A549 (cell line): ENCODE results near the gene ROR1. TPM values are rescaled to one million over a fixed set of nuclear protein-coding genes. Genes with fewer than 3 reads are reported as not detected.

ENCODE experiments used
- ATAC-seq, 2 experiments: fragments of 200-7000 bp in 1 of 2; fragments of >200 bp in 1 of 2; cut with Nextera tagmentation in 1 of 2; cut with Tn5 transposase in 1 of 2; 3 replicates each; pipeline versions ENCODE4 v1.8.0 to v1.9.1; 2018 to 2020; ENCODE audit warnings: mild to moderate bottlenecking in 1 of 2, moderate library complexity in 1 of 2
- CTCF ChIA-PET: fragments of 300-600 bp; sonication (Branson Sonifier 250); formaldehyde crosslinking; extraction: SDS; loops from one replicate; lab custom pipeline; 2021; ENCODE audit warnings: antibody characterized with exemption, inconsistent platforms; lab: Yijun Ruan, JAX
- POLR2A ChIA-PET: fragments of 350-600 bp; formaldehyde crosslinking; extraction: SDS; loops from one replicate; lab custom pipeline; 2021; ENCODE audit warnings: antibody characterized with exemption, inconsistent platforms; lab: Yijun Ruan, JAX
- DNase-seq, 2 experiments: peaks; one replicate each; pipeline versions ENCODE4 v3.0.0 to v3.0.0-alpha.2; 2011 to 2016; ENCODE audit warnings: low read depth in 1 of 2, low spot score in 1 of 2
- FAIRE-seq: peaks from 2 replicates; lab custom pipeline; 2011; peaks lifted over from hg19 to GRCh38; lab: Jason Lieb, UNC
- H3K27ac ChIP-seq, 2 experiments: fragments of >200 bp; sonication (Bioruptor Twin); formaldehyde crosslinking; 3 replicates each; pipeline ENCODE4 v1.5.1; 2016 to 2017
- H3K4me1 ChIP-seq: fragments of >200 bp; sonication (Bioruptor Twin); formaldehyde crosslinking; 3 replicates; pipeline ENCODE4 v1.6.1; 2016
- H3K4me2 ChIP-seq: fragments of >200 bp; sonication (Bioruptor Twin); formaldehyde crosslinking; 3 replicates; pipeline ENCODE4 v1.6.1; 2016
- H3K4me3 ChIP-seq: fragments of >200 bp; sonication (Bioruptor Twin); formaldehyde crosslinking; 3 replicates; pipeline ENCODE4 v1.5.1; 2016
- H3K9me3 ChIP-seq: fragments of >200 bp; sonication (Bioruptor Twin); formaldehyde crosslinking; 3 replicates; pipeline ENCODE4 v1.6.1; 2016
- BHLHE40 ChIP-seq: IDR thresholded peaks from 2 replicates; pipeline ENCODE4 v1.6.1; 2012; ENCODE audit warnings: low read depth, low read length, inconsistent platforms
- CEBPB ChIP-seq, 2 experiments: fragments of >200 bp in 1 of 2; sonication (Bioruptor Twin) in 1 of 2; formaldehyde crosslinking in 1 of 2; IDR thresholded peaks; 2 replicates each; pipeline ENCODE4 v1.6.1; 2012 to 2016
- CTCF ChIP-seq: fragments of >200 bp; sonication (Bioruptor Twin); formaldehyde crosslinking; IDR thresholded peaks from 3 replicates; pipeline ENCODE4 v1.5.1; 2016
- EHF ChIP-seq: fragments of 250-450 bp; sonication (Bioruptor Pico); IDR thresholded peaks from 2 replicates; pipeline ENCODE4 v1.5.0; 2020; ENCODE audit warnings: mild to moderate bottlenecking
- FOXS1 ChIP-seq: fragments of 250-450 bp; sonication (Bioruptor Pico); IDR thresholded peaks from 2 replicates; pipeline ENCODE4 v1.5.0; 2020; ENCODE audit warnings: mild to moderate bottlenecking, moderate library complexity
- HEYL ChIP-seq: fragments of 250-450 bp; sonication (Bioruptor Pico); IDR thresholded peaks from 2 replicates; pipeline ENCODE4 v1.8.0; 2021; ENCODE audit warnings: mild to moderate bottlenecking, moderate library complexity
- JUNB ChIP-seq: fragments of >200 bp; sonication (Bioruptor Twin); formaldehyde crosslinking; IDR thresholded peaks from 2 replicates; pipeline ENCODE4 v1.6.1; 2016
- KDM5A ChIP-seq: fragments of 200-600 bp; sonication (generic); IDR thresholded peaks from 2 replicates; pipeline ENCODE4 v1.6.1; 2016; ENCODE audit warnings: antibody characterized with exemption, mild to moderate bottlenecking
- MAZ ChIP-seq: fragments of 150-350 bp; IDR thresholded peaks from 2 replicates; pipeline ENCODE4 v1.6.1; 2014; ENCODE audit warnings: antibody characterized with exemption, low read depth, low read length, borderline replicate concordance
- MYC ChIP-seq: IDR thresholded peaks from 2 replicates; pipeline ENCODE4 v1.6.1; 2012; ENCODE audit warnings: mild to moderate bottlenecking, inconsistent platforms, low read length, improper control_type of control experiment, borderline replicate concordance
- NPAS2 ChIP-seq: fragments of 250-450 bp; sonication (Bioruptor Pico); IDR thresholded peaks from 2 replicates; pipeline ENCODE4 v1.8.0; 2022; ENCODE audit warnings: mild to moderate bottlenecking, moderate library complexity, borderline replicate concordance
- POLR2AphosphoS2 ChIP-seq: conservative IDR thresholded peaks from 2 replicates; pipeline ENCODE4 v1.6.1; 2012; ENCODE audit warnings: low read length, improper control_type of control experiment, inconsistent platforms
- RCOR1 ChIP-seq: fragments of 150-350 bp; IDR thresholded peaks from 2 replicates; pipeline ENCODE4 v1.6.1; 2014; ENCODE audit warnings: antibody characterized with exemption, low read length, low read depth
- RFX5 ChIP-seq: fragments of 450-650 bp; IDR thresholded peaks from 2 replicates; pipeline ENCODE4 v1.7.1; 2014; ENCODE audit warnings: antibody characterized with exemption, mild to moderate bottlenecking, moderate library complexity
- ZC3H11A ChIP-seq: fragments of 450-650 bp; IDR thresholded peaks from 2 replicates; pipeline ENCODE4 v1.6.1; 2014; ENCODE audit warnings: antibody characterized with exemption, mild to moderate bottlenecking
- ZNF302 ChIP-seq: fragments of 250-450 bp; sonication (Bioruptor Pico); IDR thresholded peaks from 2 replicates; pipeline ENCODE4 v1.9.0; 2021; ENCODE audit warnings: inconsistent platforms, mild to moderate bottlenecking, moderate library complexity
- ZSCAN20 ChIP-seq: fragments of 250-450 bp; sonication (Bioruptor Pico); IDR thresholded peaks from 2 replicates; pipeline ENCODE4 v1.8.0; 2022; ENCODE audit warnings: mild to moderate bottlenecking, moderate library complexity
- WGBS: methylation state at CpG from one replicate; pipeline ENCODE4 v1.1.6; 2017; ENCODE audit errors: missing lambda C conversion rate; 5-methylcytosine and 5-hydroxymethylcytosine counted together
- polyA plus RNA-seq, 4 experiments: library from polyadenylated mRNA; depleted of rRNA in 3 of 4; stranded (reverse); fragments of >200 nt; fragmentation: RNase III in 1 of 4; extraction: RNeasy Plus Mini Kit Qiagen cat#74134 plus additional on column Dnase treatment in 1 of 4; gene quantifications; 2 replicates in 3 of 4; 3 replicates in 1 of 4; pipeline ENCODE4 v1.2.3, GENCODE V29; 2011 to 2017
- TF ChIP-seq, protein P1 (sequence below): fragments of 150-350 bp; IDR thresholded peaks from 2 replicates; pipeline ENCODE4 v1.6.1; 2014; ENCODE audit warnings: low read depth, mild to moderate bottlenecking, low read length

Gene ROR1
- polyA plus RNA-seq, 2 of the 4 experiments (the other 2 are of a cell fraction) = 6.5 to 19.0 TPM

DNA sequence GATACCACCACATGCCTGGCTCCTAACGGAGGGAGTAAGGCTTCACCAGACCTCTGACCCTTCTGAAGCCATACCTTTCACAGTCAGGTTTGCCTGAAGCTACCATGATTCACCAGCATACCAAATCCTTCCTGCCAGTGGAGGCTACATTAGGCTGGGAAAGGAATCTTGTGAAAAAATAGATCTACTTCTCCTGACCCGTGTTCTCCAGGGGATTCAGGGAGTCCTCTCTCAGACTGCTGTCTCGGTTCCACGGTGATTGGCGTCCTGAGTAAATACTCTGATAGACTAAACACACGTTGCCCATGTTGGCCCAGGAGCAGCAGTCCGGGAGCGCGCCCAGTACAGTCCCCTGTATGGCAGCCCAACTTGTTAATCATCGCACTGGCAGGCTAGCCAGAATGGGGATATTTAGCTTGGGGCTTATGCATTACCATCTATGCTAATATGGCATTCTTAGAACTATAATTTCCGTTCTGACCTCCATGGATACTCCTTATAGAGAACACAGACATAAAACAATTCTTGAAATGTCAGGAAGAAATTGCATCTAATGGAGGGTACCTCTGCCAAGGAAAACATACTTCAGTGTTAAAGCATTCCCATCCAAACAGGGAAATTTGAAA, 173.2 kb downstream of the ROR1 start:
- no peak for TF ChIP-seq KDM5A
- no peak for TF ChIP-seq POLR2AphosphoS2
- no peak for TF ChIP-seq JUNB
- TF ChIP-seq MAZ = no peak
- TF ChIP-seq CEBPB (IDR thresholded peaks at IDR 0.05) = no peak
- no peak for TF ChIP-seq ZSCAN20
- TF ChIP-seq BHLHE40 = no peak
- no peak for TF ChIP-seq EHF
- no peak for TF ChIP-seq ZC3H11A
- no peak for TF ChIP-seq ZNF302 (CRISPR knock-in tag)
- no peak for TF ChIP-seq CTCF
- TF ChIP-seq NPAS2 (CRISPR knock-in tag) = no peak
- TF ChIP-seq, protein P1, sequence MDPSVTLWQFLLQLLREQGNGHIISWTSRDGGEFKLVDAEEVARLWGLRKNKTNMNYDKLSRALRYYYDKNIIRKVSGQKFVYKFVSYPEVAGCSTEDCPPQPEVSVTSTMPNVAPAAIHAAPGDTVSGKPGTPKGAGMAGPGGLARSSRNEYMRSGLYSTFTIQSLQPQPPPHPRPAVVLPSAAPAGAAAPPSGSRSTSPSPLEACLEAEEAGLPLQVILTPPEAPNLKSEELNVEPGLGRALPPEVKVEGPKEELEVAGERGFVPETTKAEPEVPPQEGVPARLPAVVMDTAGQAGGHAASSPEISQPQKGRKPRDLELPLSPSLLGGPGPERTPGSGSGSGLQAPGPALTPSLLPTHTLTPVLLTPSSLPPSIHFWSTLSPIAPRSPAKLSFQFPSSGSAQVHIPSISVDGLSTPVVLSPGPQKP = no peak
- no peak for TF ChIP-seq RFX5
- TF ChIP-seq FOXS1 (CRISPR knock-in tag) = no peak
- peaks cover 10% of the 10 kb centered on the region; the same call in 2 of the 3 replicates for H3K4me1 ChIP-seq
- ChIA-PET POLR2A (no interaction called here), CTCF (no interaction called here)
- DNase-seq (no peak), FAIRE-seq (no peak), ATAC-seq (peak in 1 of 2 experiments; percentile 65; a peak in 3 of 6 replicates)
- H3K27ac ChIP-seq = no peak overlapping the region
- H3K4me3 ChIP-seq = no peak overlapping the region
- WGBS = 72% methylated on average over 10 of the region's 11 CpGs
- H3K9me3 ChIP-seq = no peaks in the 10 kb centered on the region
- H3K4me2 ChIP-seq = no peak overlapping the region

GRCh38 chr1:63947904-63948303, 174.1 kb downstream of the ROR1 start:
- WGBS = 96% methylated on average over 3 of the region's 3 CpGs
- Histone ChIP-seq H3K4me1 (peaks cover 10% of the 10 kb centered on the region; the same call in 2 of the 3 replicates), H3K4me2 (no peak overlapping the region), H3K27ac (no peak overlapping the region), H3K9me3 (no peaks in the 10 kb centered on the region), H3K4me3 (no peak overlapping the region)
- ChIA-PET CTCF (no interaction called here), POLR2A (no interaction called here)
- no peak for ATAC-seq
- DNase-seq = no peak
- TF ChIP-seq RCOR1 = no peak
- TF ChIP-seq HEYL (CRISPR knock-in tag) = no peak
- no peak for TF ChIP-seq JUNB
- no peak for FAIRE-seq

GRCh38 chr1:63950023-63950422, 176.2 kb downstream of the ROR1 start:
- ChIA-PET CTCF (no interaction called here), POLR2A (no interaction called here)

More at GRCh38 chr1:63950023-63950422, 176.2 kb downstream of the ROR1 start:
- TF ChIP-seq CEBPB (IDR thresholded peaks at IDR 0.05) = peak; percentile 58 to 63; a peak in 3 of 4 replicates
- no peak for TF ChIP-seq MYC
- Histone ChIP-seq H3K27ac (no peak overlapping the region), H3K4me2 (no peak overlapping the region), H3K4me3 (no peak overlapping the region), H3K9me3 (peaks cover 17% of the 10 kb centered on the region; the same call in 2 of the 3 replicates), H3K4me1 (peaks cover 10% of the 10 kb centered on the region; the same call in 2 of the 3 replicates)
- 70% methylated on average over 3 of the region's 3 CpGs for WGBS
- FAIRE-seq (no peak), DNase-seq (no peak), ATAC-seq (no peak)
